Kidney epithelial cell (primary cell): ENCODE results near the gene NPEPL1. TPM values are rescaled to one million over a fixed set of nuclear protein-coding genes. Genes with fewer than 3 reads are reported as not detected.

Experiments
- DNase-seq: peaks from one replicate; pipeline ENCODE4 v3.0.0-alpha.2; 2010; ENCODE audit warnings: low read depth
- H3K27me3 ChIP-seq: 2 replicates; pipeline ENCODE4 v1.6.0; 2011; ENCODE audit warnings: low read length; ENCODE audit not compliant: control insufficient read depth, insufficient read depth
- H3K36me3 ChIP-seq: 2 replicates; pipeline ENCODE4 v1.5.1; 2011; ENCODE audit warnings: low read length; ENCODE audit not compliant: control insufficient read depth, insufficient read depth
- H3K4me3 ChIP-seq: 2 replicates; pipeline ENCODE4 v1.5.1; 2011; ENCODE audit warnings: low read depth, mild to moderate bottlenecking, control low read depth, low read length
- total RNA-seq: library from RNA; depleted of rRNA; stranded (reverse); fragments of >200 nt; gene quantifications from 2 replicates; pipeline ENCODE4 v1.2.3, GENCODE V29; 2015
- TF ChIP-seq, protein P1 (sequence below): IDR thresholded peaks from 2 replicates; pipeline ENCODE4 v1.5.1; 2011; ENCODE audit warnings: mild to moderate bottlenecking, moderate library complexity, low read length, control low read depth, inconsistent platforms; ENCODE audit not compliant: insufficient read depth, poor library complexity, severe bottlenecking

The NPEPL1 gene
- total RNA-seq, 1 donor from 2014 or later, result 29.7 TPM

DNA sequence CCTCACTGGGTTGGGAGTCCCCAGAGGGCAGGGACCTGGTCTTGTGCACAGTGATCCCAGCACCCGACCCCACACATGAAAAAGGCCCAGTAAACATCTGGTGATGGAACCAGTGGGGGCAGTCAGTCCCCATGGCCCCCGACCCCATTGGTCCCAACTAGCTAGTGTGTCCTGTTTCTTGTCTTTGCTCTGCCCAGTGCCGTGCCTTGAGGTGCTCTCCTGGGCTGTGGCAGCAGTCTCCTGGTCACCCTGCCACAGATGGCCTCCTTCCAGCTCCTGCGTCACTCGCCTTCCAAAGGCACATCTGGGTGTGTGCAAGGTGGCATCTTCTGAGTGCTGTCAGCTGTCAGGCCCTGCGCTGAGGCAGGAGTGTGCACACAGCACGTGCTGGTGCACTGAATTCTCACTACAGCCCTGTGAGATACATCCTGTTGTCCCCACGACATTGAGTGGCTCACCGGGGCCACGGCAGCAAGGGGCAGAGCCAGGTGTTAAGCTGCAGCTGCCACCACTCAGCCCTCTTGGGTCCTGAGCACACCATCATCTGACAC, 3.9 kb downstream of the NPEPL1 start:
- TF ChIP-seq, protein P1, sequence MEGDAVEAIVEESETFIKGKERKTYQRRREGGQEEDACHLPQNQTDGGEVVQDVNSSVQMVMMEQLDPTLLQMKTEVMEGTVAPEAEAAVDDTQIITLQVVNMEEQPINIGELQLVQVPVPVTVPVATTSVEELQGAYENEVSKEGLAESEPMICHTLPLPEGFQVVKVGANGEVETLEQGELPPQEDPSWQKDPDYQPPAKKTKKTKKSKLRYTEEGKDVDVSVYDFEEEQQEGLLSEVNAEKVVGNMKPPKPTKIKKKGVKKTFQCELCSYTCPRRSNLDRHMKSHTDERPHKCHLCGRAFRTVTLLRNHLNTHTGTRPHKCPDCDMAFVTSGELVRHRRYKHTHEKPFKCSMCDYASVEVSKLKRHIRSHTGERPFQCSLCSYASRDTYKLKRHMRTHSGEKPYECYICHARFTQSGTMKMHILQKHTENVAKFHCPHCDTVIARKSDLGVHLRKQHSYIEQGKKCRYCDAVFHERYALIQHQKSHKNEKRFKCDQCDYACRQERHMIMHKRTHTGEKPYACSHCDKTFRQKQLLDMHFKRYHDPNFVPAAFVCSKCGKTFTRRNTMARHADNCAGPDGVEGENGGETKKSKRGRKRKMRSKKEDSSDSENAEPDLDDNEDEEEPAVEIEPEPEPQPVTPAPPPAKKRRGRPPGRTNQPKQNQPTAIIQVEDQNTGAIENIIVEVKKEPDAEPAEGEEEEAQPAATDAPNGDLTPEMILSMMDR, result no peak
- Histone ChIP-seq H3K27me3 (no peaks in the 10 kb centered on the region), H3K4me3 (no peak overlapping the region), H3K36me3 (peaks cover 3% of the 10 kb centered on the region)
- DNase-seq, result no peak

DNA sequence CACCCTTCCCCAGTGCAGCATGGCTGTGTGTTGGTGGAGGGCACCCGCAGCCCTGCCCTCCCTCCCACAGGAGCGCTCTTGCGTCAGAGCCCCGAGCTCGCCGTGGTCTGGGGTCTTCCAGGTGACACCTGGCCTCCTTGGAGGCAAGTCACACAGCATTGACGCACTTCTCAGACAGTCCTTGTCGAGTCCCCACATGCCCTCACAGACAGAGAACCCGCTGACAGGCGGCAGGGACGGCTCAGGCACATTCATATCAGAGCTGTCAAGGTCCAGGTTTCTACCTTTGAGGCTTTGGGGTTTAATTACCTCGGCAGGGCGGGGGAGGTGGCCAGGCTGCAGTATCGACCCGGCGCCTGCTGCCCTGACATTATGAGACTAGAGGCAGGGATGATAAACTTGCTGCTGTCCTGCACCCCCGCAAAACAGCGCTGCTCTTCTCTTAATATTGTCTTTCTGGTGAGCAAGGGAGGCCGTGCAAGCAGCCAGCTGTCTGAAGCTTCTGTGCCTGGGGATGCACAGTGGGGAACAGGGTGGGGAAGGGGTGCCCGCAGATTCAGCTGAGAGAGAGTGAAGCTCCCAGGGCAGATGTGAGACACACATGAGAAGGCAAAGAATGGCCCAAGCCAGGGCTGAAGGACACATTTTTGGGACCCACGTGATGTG, 4.7 kb downstream of the NPEPL1 start:
- DNase-seq, result no peak
- Histone ChIP-seq H3K27me3 (no peaks in the 10 kb centered on the region), H3K36me3 (peaks cover 2% of the 10 kb centered on the region), H3K4me3 (no peak overlapping the region)
- TF ChIP-seq, protein P1, result no peak

DNA sequence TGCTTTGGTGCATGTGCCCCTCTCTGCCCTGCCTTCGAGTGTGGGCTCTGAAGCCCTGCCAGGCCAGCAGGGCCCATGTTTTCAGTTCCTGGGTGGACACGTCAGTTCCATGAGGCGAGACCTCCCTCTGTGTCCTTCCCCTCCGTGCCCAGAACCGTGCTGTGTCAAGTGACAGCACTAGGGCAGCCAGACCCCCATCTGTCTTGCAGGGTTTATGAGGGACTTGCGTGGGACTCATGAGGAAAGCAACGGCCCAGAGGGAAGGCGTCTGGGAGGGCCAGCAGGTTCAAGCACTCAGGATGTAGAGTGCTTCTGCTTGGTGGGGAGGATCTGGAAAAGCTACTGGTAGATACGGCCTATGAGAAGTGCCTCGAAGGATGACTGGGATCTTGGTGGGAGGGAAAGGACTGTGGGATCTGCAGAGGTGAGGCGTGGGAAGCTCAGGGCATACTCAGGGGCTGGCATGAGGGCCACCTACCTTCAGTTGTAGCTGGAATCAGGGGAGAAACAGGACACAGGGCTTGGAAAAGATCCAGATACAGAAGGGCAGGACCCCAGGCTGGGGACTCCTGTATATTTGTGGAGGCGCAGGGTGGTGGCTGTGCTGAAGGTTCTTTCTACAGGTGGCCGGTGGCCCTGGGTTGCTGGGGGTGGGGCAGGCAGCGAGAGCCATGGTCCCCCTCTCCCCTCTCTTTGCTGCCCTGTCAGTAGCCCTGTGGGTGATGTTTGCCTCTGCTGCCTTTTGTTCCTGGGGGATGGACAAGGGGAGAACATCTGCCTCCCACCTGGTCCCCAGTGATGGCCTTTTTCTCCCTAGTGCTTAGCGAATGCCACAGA, 5.5 kb downstream of the NPEPL1 start:
- Histone ChIP-seq H3K36me3 (peaks cover 2% of the 10 kb centered on the region), H3K27me3 (no peaks in the 10 kb centered on the region), H3K4me3 (no peak overlapping the region)
- no peak for DNase-seq
- TF ChIP-seq, protein P1, result no peak

DNA sequence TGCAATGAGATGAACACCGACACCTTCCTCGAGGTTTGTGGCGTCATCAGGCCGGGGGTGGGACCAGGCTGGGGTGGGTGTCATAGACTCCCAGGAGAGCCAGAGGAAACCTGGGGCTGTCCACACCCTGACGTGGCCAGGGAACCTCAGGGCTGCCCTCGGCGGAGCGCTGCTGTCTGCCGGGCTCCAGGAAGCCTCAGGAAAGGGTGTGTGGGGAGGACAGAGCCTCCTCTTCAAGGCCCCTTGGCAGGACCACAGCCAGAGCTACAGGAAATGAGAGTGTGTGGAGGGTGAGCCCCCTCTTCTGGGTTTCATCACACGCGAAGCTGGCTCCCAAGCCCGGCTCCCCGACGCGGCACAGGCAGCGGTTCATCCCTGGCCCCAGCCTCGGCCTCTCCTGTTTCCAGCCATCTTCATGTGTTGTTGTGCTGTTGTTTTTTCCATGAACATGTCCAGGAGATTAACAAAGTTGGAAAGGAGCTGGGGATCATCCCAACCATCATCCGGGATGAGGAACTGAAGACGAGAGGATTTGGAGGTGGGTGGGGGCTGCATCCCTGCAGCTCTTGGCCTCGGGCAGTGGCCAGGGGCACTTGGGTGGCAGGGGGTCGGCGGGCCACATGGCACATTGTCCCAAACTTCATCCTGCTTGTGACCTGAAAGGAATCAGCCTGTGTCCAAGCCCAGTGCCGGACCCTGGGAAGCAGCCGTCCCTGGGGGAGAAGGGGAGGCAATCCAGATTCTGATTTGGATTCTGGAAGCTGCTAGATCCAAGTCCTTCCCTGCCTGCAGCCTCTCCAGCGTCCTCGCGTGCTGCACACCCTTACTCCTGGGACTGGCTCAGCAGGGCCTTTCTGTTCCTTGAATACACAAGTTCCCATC, 6.4 kb downstream of the NPEPL1 start:
- TF ChIP-seq, protein P1, result no peak
- H3K27me3 ChIP-seq, result no peaks in the 10 kb centered on the region
- DNase-seq, result no peak
- peaks cover 2% of the 10 kb centered on the region for H3K36me3 ChIP-seq
- no peak overlapping the region for H3K4me3 ChIP-seq

DNA sequence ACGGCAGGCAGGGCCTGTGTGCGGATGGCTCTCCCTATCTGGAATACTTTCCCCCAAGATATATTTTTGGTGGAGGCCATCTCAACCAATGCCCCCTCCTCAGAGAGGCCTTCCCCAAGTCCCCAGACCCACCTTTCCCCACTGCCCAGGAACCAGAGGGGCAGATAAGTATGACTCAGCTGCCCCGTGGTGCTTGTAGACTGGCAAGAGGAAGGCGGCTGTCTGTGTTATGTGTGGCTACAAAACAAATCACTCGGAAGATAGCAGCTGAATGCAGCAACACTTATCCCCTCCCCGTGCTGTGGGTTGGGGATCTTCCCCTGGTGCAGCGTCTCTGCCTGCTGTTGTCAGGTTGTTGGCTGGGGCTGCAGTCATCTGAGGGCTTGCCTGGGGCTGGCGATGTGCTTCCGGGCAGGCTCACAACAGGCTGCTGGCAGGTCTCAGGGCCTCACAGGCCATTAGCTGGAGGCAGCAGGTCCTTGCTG, 7.1 kb downstream of the NPEPL1 start:
- no peak overlapping the region for H3K4me3 ChIP-seq
- no peak for DNase-seq
- peaks cover 2% of the 10 kb centered on the region for H3K36me3 ChIP-seq
- TF ChIP-seq, protein P1, result no peak
- H3K27me3 ChIP-seq, result no peaks in the 10 kb centered on the region
